Natural killer cell (primary cell): ENCODE results near the gene C1QTNF5. TPM values are rescaled to one million over a fixed set of nuclear protein-coding genes. Genes with fewer than 3 reads are reported as not detected.

Source experiments
- ATAC-seq, 3 donors: fragments of 150-1000 bp in 2 of 3; fragments of 200-7000 bp in 1 of 3; cut with Tn5 transposase; 1 replicate in 1 of 3; 2 replicates in 2 of 3; pipeline ENCODE4 v1.10.0; 2021; ENCODE audit warnings: mild to moderate bottlenecking in 2 of 3, moderate library complexity in 2 of 3
- DNase-seq, 2 donors: peaks; one replicate each; pipeline versions ENCODE4 v3.0.0 to v3.0.0-alpha.2; 2013 to 2021; ENCODE audit warnings: mixed read lengths in 1 of 2
- H3K27ac ChIP-seq: one replicate; pipeline ENCODE4 v1.5.1; 2013; ENCODE audit warnings: mild to moderate bottlenecking, low read length
- H3K27me3 ChIP-seq: one replicate; pipeline ENCODE4 v1.6.1; 2013; ENCODE audit warnings: low read length; ENCODE audit not compliant: control insufficient read depth, insufficient read depth
- H3K36me3 ChIP-seq: one replicate; pipeline ENCODE4 v1.6.1; 2013; ENCODE audit warnings: low read length; ENCODE audit not compliant: control insufficient read depth, insufficient read depth
- H3K4me1 ChIP-seq: one replicate; pipeline ENCODE4 v1.6.1; 2013; ENCODE audit warnings: low read length; ENCODE audit not compliant: control insufficient read depth, insufficient read depth
- H3K4me3 ChIP-seq: one replicate; pipeline ENCODE4 v1.5.1; 2013; ENCODE audit warnings: low read length
- H3K9me3 ChIP-seq: one replicate; pipeline ENCODE4 v1.6.1; 2013; ENCODE audit warnings: low read length; ENCODE audit not compliant: control insufficient read depth, insufficient read depth
- H3K27ac Mint-ChIP-seq, 2 donors: one replicate each; pipeline ENCODE4 v1.8.0; 2022; ENCODE audit warnings: mild to moderate bottlenecking in 2 of 2, mixed read lengths in 2 of 2, moderate library complexity in 1 of 2
- H3K27me3 Mint-ChIP-seq, 2 donors: one replicate each; pipeline ENCODE4 v1.8.0; 2022; ENCODE audit warnings: low read depth in 2 of 2, mixed read lengths in 2 of 2
- H3K36me3 Mint-ChIP-seq: one replicate; pipeline ENCODE4 v1.8.0; 2022; ENCODE audit warnings: mixed read lengths
- H3K4me1 Mint-ChIP-seq, 2 donors: one replicate each; pipeline ENCODE4 v1.8.0; 2022; ENCODE audit warnings: mixed read lengths in 2 of 2
- H3K4me3 Mint-ChIP-seq: one replicate; pipeline ENCODE4 v1.8.0; 2022; ENCODE audit warnings: mild to moderate bottlenecking, moderate library complexity, mixed read lengths
- H3K9me3 Mint-ChIP-seq, 2 donors: one replicate each; pipeline ENCODE4 v1.8.0; 2022; ENCODE audit warnings: mixed read lengths in 2 of 2
- WGBS: methylation state at CpG from one replicate; pipeline ENCODE4 v1.1.7; 2013; ENCODE audit warnings: missing lambda C conversion rate; ENCODE audit not compliant: insufficient coverage; 5-methylcytosine and 5-hydroxymethylcytosine counted together
- intact Hi-C: fragments of 100-400 bp; cut with micrococcal nuclease; formaldehyde crosslinking; loops from one replicate; pipeline ENCODE4 v1.14.2; 2022
- total RNA-seq, 4 donors: library from RNA; stranded (reverse); fragments of 120-200 nt in 1 of 4; gene quantifications; one replicate each; pipeline versions ENCODE4 v1.2.3 to v1.2.4, GENCODE V29; 2013 to 2022
- TF ChIP-seq, protein P1 (sequence below): fragments of 200-600 bp; IDR thresholded peaks from one replicate; pipeline ENCODE4 v1.8.0; 2022; ENCODE audit warnings: antibody characterized with exemption

Gene C1QTNF5
- total RNA-seq, 3 donors from 2014 or later (not counting 1 experiment from before 2014, with no cell fraction given), result not detected

DNA sequence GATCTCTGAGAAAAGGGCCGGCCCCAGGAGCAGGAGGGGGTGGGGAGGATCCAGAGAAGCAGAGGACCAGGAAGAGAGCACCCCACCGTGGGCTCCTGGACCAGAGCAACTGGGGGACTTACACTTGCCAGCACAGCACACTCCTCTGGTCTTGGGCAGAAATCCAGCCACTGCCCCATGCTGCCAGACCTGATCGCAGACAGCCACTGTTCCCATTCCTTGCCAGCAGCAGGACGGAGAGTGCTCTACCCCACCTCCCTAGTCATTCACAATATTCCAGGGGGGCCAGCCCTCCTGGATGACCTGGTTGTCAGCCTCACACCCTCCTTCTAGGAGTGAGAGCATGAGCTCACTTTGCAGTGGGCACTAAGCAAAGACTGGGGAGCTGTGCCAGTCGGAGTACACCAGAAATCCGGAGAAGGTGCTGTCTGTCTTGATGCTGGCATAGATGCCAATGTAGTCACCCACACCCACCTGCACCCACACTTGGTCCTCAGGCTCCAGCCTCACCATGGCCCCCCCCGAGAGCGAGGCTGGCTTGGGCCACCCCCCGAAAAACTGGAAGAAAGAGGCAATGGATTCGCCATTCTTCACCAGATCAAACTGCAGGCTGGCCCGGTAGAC lies 1.6 kb downstream of the C1QTNF5 start:
- Mint-ChIP-seq H3K27me3 (peaks cover 28 to 35% of the 10 kb centered on the region in 2 donors), H3K27ac (no peak overlapping the region), H3K4me3 (peak overlapping the region; percentile 70), H3K9me3 (no peaks in the 10 kb centered on the region), H3K36me3 (no peaks in the 10 kb centered on the region), H3K4me1 (peaks cover 10 to 47% of the 10 kb centered on the region in 2 donors)
- Histone ChIP-seq H3K27ac (no peak overlapping the region), H3K36me3 (no peaks in the 10 kb centered on the region), H3K4me1 (peaks cover 38% of the 10 kb centered on the region), H3K9me3 (no peaks in the 10 kb centered on the region), H3K4me3 (no peak overlapping the region), H3K27me3 (peaks cover 20% of the 10 kb centered on the region)
- no peak for DNase-seq
- intact Hi-C loops, result no loop called here
- ATAC-seq, result no peak
- WGBS, result 86% methylated on average over 11 of the region's 11 CpGs
- TF ChIP-seq, protein P1, sequence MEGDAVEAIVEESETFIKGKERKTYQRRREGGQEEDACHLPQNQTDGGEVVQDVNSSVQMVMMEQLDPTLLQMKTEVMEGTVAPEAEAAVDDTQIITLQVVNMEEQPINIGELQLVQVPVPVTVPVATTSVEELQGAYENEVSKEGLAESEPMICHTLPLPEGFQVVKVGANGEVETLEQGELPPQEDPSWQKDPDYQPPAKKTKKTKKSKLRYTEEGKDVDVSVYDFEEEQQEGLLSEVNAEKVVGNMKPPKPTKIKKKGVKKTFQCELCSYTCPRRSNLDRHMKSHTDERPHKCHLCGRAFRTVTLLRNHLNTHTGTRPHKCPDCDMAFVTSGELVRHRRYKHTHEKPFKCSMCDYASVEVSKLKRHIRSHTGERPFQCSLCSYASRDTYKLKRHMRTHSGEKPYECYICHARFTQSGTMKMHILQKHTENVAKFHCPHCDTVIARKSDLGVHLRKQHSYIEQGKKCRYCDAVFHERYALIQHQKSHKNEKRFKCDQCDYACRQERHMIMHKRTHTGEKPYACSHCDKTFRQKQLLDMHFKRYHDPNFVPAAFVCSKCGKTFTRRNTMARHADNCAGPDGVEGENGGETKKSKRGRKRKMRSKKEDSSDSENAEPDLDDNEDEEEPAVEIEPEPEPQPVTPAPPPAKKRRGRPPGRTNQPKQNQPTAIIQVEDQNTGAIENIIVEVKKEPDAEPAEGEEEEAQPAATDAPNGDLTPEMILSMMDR, result no peak

DNA sequence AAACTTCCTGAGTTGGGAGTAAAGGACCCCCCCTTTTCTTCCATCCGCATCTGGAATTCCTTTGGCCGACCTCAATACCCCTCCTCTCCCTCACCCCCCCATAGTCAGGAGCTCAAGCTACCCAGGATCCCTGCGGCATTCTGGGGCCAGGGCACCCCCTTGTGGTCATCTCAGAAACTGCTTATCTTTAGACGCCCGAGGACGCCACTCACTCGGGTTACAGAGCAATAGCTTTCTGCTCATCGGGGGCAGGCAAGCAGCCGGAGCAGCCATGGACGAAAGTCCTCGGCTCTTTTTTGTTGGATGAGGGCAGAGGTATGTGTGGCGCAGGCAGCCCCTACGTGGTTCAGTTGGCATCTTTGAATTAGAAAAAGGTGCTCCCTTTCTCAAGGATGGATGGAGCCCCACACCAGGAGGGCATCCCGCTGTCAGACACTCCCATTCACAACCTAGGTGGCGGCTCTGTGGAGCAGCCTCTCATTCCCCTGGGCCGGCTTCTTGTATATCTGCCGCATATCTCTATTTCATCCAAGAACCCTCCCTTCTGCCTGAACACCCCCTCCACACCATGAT lies 2.3 kb downstream of the C1QTNF5 start:
- peak; percentile 27 to 49 (median 39) for ATAC-seq
- intact Hi-C loops, result no loop called here
- Histone ChIP-seq H3K9me3 (no peaks in the 10 kb centered on the region), H3K36me3 (no peaks in the 10 kb centered on the region), H3K4me1 (peaks cover 38% of the 10 kb centered on the region), H3K27ac (no peak overlapping the region), H3K4me3 (no peak overlapping the region), H3K27me3 (peaks cover 20% of the 10 kb centered on the region)
- Mint-ChIP-seq H3K4me1 (peaks cover 15 to 47% of the 10 kb centered on the region in 2 donors), H3K9me3 (no peaks in the 10 kb centered on the region), H3K36me3 (no peaks in the 10 kb centered on the region), H3K4me3 (peak overlapping the region; percentile 28), H3K27ac (no peak overlapping the region), H3K27me3 (peaks cover 22 to 32% of the 10 kb centered on the region in 2 donors)
- peak; percentile 56 to 85 for DNase-seq
- TF ChIP-seq, protein P1, result peak; percentile 68
- WGBS, result 43% methylated on average over 17 of the region's 17 CpGs

- Histone ChIP-seq H3K27me3 (peaks cover 20% of the 10 kb centered on the region), H3K4me3 (no peak overlapping the region), H3K36me3 (no peaks in the 10 kb centered on the region), H3K9me3 (no peaks in the 10 kb centered on the region), H3K27ac (no peak overlapping the region), H3K4me1 (peaks cover 38% of the 10 kb centered on the region)
- 84% methylated on average over 8 of the region's 9 CpGs for WGBS
- no peaks in the 10 kb centered on the region for H3K9me3 Mint-ChIP-seq
- H3K36me3 Mint-ChIP-seq, result no peaks in the 10 kb centered on the region
- TF ChIP-seq, protein P1, result no peak
- intact Hi-C loops, result no loop called here
- ATAC-seq (no peak), DNase-seq (no peak)
- H3K27me3 Mint-ChIP-seq, result peaks cover 15 to 25% of the 10 kb centered on the region in 2 donors
- H3K4me1 Mint-ChIP-seq, result peaks cover 15 to 53% of the 10 kb centered on the region in 2 donors
- no peak overlapping the region for H3K4me3 Mint-ChIP-seq
- no peak overlapping the region for H3K27ac Mint-ChIP-seq
Measured at GRCh38 chr11:119337581-119338317, 2.9 kb downstream of the C1QTNF5 start.
